Left forelimb (tissue), 1 donor: Measurements from ENCODE around the gene SLX4.
"Not testable (repeated sequence)": the region's sequence is repeated elsewhere in the genome, so short reads cannot be mapped to it uniquely, and the experiment has no call there.

Experiments used
- DNase-seq: peaks from one replicate; pipeline ENCODE4 v3.0.0-alpha.2; 2018; ENCODE audit warnings: low spot score

The SLX4 gene

GRCh38 chr16:3640632-3641501 lies 29.5 kb upstream of the SLX4 start:
- DNase-seq, result no peak

- no peak for DNase-seq
These were observed 28.8 kb upstream of the SLX4 start for GRCh38 chr16:3640207-3640606.

GRCh38 chr16:3638916-3639644 lies 27.7 kb upstream of the SLX4 start:
- DNase-seq, result no peak

GRCh38 chr16:3637371-3637923 lies 26.0 kb upstream of the SLX4 start:
- no peak for DNase-seq

- DNase-seq, result no peak
These were observed 14.7 kb upstream of the SLX4 start for GRCh38 chr16:3625911-3626732.

GRCh38 chr16:3625331-3625730 lies 13.9 kb upstream of the SLX4 start:
- no peak for DNase-seq

GRCh38 chr16:3623642-3624041 lies 12.2 kb upstream of the SLX4 start:
- no peak for DNase-seq

GRCh38 chr16:3618769-3619141 lies 7.3 kb upstream of the SLX4 start:
- DNase-seq, result no peak

- DNase-seq, result no peak
These were observed 1.4 kb upstream of the SLX4 start for GRCh38 chr16:3612510-3613466.

- DNase-seq, result no peak
These were observed 684 bp downstream of the SLX4 start for GRCh38 chr16:3610698-3611145.

GRCh38 chr16:3609895-3610697 lies 1.3 kb downstream of the SLX4 start:
- no peak for DNase-seq

- DNase-seq, result not testable (repeated sequence)
These were observed 2.4 kb downstream of the SLX4 start for GRCh38 chr16:3608976-3609375.

GRCh38 chr16:3608069-3608468 lies 3.3 kb downstream of the SLX4 start:
- no peak for DNase-seq

- no peak for DNase-seq
These were observed 3.8 kb downstream of the SLX4 start for GRCh38 chr16:3607634-3608033.

GRCh38 chr16:3607161-3607560 lies 4.2 kb downstream of the SLX4 start:
- DNase-seq, result no peak

- DNase-seq, result no peak
These were observed 5.0 kb downstream of the SLX4 start for GRCh38 chr16:3606441-3606840.

- no peak for DNase-seq
These were observed 9.1 kb downstream of the SLX4 start for GRCh38 chr16:3602320-3602653.

GRCh38 chr16:3601614-3602319 lies 9.6 kb downstream of the SLX4 start:
- no peak for DNase-seq

- no peak for DNase-seq
These were observed 11.5 kb downstream of the SLX4 start for GRCh38 chr16:3599922-3600321.

- no peak for DNase-seq
These were observed 12.3 kb downstream of the SLX4 start for GRCh38 chr16:3599121-3599520.
